Tibial nerve (tissue), 3 donors: ENCODE measurements around the gene LCN12.

Source experiments
- CTCF ChIP-seq, 5 experiments: fragments of 200-600 bp in 3 of 5; fragments of 450-650 bp in 2 of 5; sonication (generic) in 3 of 5; IDR thresholded peaks; one replicate each; pipeline ENCODE4 v1.5.1; 2016 to 2019; ENCODE audit warnings: antibody characterized with exemption in 5 of 5, mild to moderate bottlenecking in 3 of 5, moderate library complexity in 2 of 5
- POLR2A ChIP-seq, 2 donors: fragments of 450-650 bp; IDR thresholded peaks; one replicate each; pipeline ENCODE4 v1.6.1; 2017; ENCODE audit warnings: antibody characterized with exemption in 2 of 2, mild to moderate bottlenecking in 2 of 2, moderate library complexity in 2 of 2

GRCh38 chr9:136945333-136946227, 6.5 kb upstream of the LCN12 start:
- TF ChIP-seq CTCF (IDR thresholded peaks at IDR 0.05), result no peak
- no peak for TF ChIP-seq POLR2A (IDR thresholded peaks at IDR 0.05)
